Measurements from ENCODE around the gene VAMP1.
"Not testable (repeated sequence)": the region's sequence is repeated elsewhere in the genome, so short reads cannot be mapped to it uniquely, and the experiment has no call there.

VAMP1 gene

GRCh38 chr12:6469092-6469491, 1.4 kb downstream of the VAMP1 start:
- DNase-seq = no peak

GRCh38 chr12:6468283-6468575, 2.2 kb downstream of the VAMP1 start:
- DNase-seq = no peak

GRCh38 chr12:6467571-6468282, 2.8 kb downstream of the VAMP1 start:
- DNase-seq = not testable (repeated sequence)

GRCh38 chr12:6466751-6467150, 3.7 kb downstream of the VAMP1 start:
- DNase-seq = not testable (repeated sequence)

- DNase-seq = no peak
Measured at GRCh38 chr12:6466184-6466573, 4.3 kb downstream of the VAMP1 start.

- no peak for DNase-seq
Measured at GRCh38 chr12:6465467-6466183, 4.9 kb downstream of the VAMP1 start.

GRCh38 chr12:6464531-6464930, 5.9 kb downstream of the VAMP1 start:
- no peak for DNase-seq

- DNase-seq = no peak
Measured at GRCh38 chr12:6463858-6464257, 6.6 kb downstream of the VAMP1 start.

GRCh38 chr12:6463216-6463615, 7.3 kb downstream of the VAMP1 start:
- no peak for DNase-seq

GRCh38 chr12:6462234-6462995, 8.1 kb downstream of the VAMP1 start:
- peak in 1 of 2 experiments; percentile 50 for DNase-seq

- DNase-seq = peak; percentile 60 to 77
Measured at GRCh38 chr12:6461401-6462233, 8.9 kb downstream of the VAMP1 start.

GRCh38 chr12:6460751-6461371, 9.6 kb downstream of the VAMP1 start:
- DNase-seq = peak in 1 of 2 experiments; percentile 62

- DNase-seq = no peak
Measured at GRCh38 chr12:6459004-6459337, 11.5 kb downstream of the VAMP1 start.

GRCh38 chr12:6458281-6459003, 12.0 kb downstream of the VAMP1 start:
- DNase-seq = no peak

GRCh38 chr12:6457220-6457945, 13.1 kb downstream of the VAMP1 start:
- no peak for DNase-seq

GRCh38 chr12:6452944-6453630, 17.4 kb downstream of the VAMP1 start:
- no peak for DNase-seq

- DNase-seq = no peak
Measured at GRCh38 chr12:6452245-6452943, 18.1 kb downstream of the VAMP1 start.

GRCh38 chr12:6451348-6452244, 18.9 kb downstream of the VAMP1 start, which contains the start of gene TAPBPL:
TAPBPL (plus strand) TSS chr12:6452042; CDS start chr12:6452249, 207 bp downstream.
- DNase-seq = peak; percentile 65 to 83

- DNase-seq = no peak
Measured at GRCh38 chr12:6450869-6451347, 19.6 kb downstream of the VAMP1 start.
